Activated naive CD8-positive, alpha-beta T cell treated with anti-CD3 and anti-CD28 coated beads, Interleukin-2, amount 10 ng/mL, durations not matched to agents 7 days and 5 days (primary cell): ENCODE results near the gene XRCC4. TPM values are rescaled to one million over a fixed set of nuclear protein-coding genes. Genes with fewer than 3 reads are reported as not detected.
"Not testable (repeated sequence)": the region's sequence is repeated elsewhere in the genome, so short reads cannot be mapped to it uniquely, and the experiment has no call there.

Experiments
- ATAC-seq: fragments of 150-1000 bp; cut with Tn5 transposase; one replicate; pipeline ENCODE4 v1.10.0; 2021; ENCODE audit warnings: low read depth, moderate library complexity
- POLR2A ChIA-PET: fragments of 350-600 bp; sonication (Branson Sonifier 250); formaldehyde crosslinking; loops from one replicate; lab custom pipeline; 2021; ENCODE audit warnings: antibody characterized with exemption; lab: Charles Lee
- DNase-seq: peaks from one replicate; pipeline ENCODE4 v3.0.0; 2021
- H3K27ac Mint-ChIP-seq: one replicate; pipeline ENCODE4 v1.8.0; 2022; ENCODE audit warnings: mild to moderate bottlenecking, mixed read lengths
- H3K27me3 Mint-ChIP-seq: one replicate; pipeline ENCODE4 v1.8.0; 2022; ENCODE audit warnings: mild to moderate bottlenecking, moderate library complexity, mixed read lengths
- H3K36me3 Mint-ChIP-seq: one replicate; pipeline ENCODE4 v1.8.0; 2021; ENCODE audit warnings: mild to moderate bottlenecking, mixed read lengths
- H3K4me1 Mint-ChIP-seq: one replicate; pipeline ENCODE4 v1.8.0; 2021; ENCODE audit warnings: mixed read lengths
- H3K4me3 Mint-ChIP-seq: one replicate; pipeline ENCODE4 v1.8.0; 2022; ENCODE audit warnings: mild to moderate bottlenecking, moderate library complexity, mixed read lengths
- H3K9me3 Mint-ChIP-seq: one replicate; pipeline ENCODE4 v1.8.0; 2021; ENCODE audit warnings: mixed read lengths
- total RNA-seq, 2 experiments: library from RNA; stranded (reverse); gene quantifications; one replicate each; pipeline ENCODE4 v1.2.3, GENCODE V29; 2021

The XRCC4 gene
- total RNA-seq, 2 experiments from 2014 or later = 9.3 to 10.7 TPM

- H3K9me3 Mint-ChIP-seq = peaks cover 6% of the 10 kb centered on the region
- H3K4me1 Mint-ChIP-seq = peaks cover 10% of the 10 kb centered on the region
- H3K27ac Mint-ChIP-seq = no peak overlapping the region
- no peak for DNase-seq
- no peak overlapping the region for H3K4me3 Mint-ChIP-seq
- ATAC-seq = no peak
- peaks cover 2% of the 10 kb centered on the region for H3K36me3 Mint-ChIP-seq
- POLR2A ChIA-PET = no interaction called here
- H3K27me3 Mint-ChIP-seq = no peaks in the 10 kb centered on the region
Observed at GRCh38 chr5:83342465-83342864, 265.1 kb downstream of the XRCC4 start.

DNA sequence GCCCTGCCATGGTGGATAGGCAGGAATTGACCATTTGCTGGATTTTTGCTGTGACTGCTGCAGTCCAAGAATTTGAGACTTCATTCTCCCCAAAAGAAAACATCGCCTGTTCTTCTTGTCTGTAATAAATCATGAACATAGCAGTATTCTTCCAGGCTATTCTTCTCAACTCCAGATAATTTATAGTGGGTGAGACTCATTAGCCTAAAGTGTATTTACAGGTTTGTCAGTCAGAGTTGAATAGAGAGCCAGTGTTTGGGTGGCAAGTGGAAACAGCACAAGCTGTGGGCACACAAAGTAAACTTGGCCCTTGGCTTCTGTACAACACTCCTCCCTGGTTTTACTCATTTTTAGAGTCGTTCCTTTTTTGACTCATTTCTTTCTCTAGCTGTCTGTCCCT is 266.0 kb downstream of the XRCC4 start:
- Mint-ChIP-seq H3K36me3 (peaks cover 3% of the 10 kb centered on the region), H3K27ac (no peak overlapping the region), H3K4me3 (no peak overlapping the region), H3K9me3 (peaks cover 10% of the 10 kb centered on the region), H3K27me3 (no peaks in the 10 kb centered on the region), H3K4me1 (peaks cover 10% of the 10 kb centered on the region)
- POLR2A ChIA-PET = no interaction called here
- no peak for ATAC-seq
- no peak for DNase-seq

- ATAC-seq = no peak
- H3K9me3 Mint-ChIP-seq = peaks cover 21% of the 10 kb centered on the region
- no peak overlapping the region for H3K27ac Mint-ChIP-seq
Observed at GRCh38 chr5:83345423-83345822, 268.1 kb downstream of the XRCC4 start.

DNA sequence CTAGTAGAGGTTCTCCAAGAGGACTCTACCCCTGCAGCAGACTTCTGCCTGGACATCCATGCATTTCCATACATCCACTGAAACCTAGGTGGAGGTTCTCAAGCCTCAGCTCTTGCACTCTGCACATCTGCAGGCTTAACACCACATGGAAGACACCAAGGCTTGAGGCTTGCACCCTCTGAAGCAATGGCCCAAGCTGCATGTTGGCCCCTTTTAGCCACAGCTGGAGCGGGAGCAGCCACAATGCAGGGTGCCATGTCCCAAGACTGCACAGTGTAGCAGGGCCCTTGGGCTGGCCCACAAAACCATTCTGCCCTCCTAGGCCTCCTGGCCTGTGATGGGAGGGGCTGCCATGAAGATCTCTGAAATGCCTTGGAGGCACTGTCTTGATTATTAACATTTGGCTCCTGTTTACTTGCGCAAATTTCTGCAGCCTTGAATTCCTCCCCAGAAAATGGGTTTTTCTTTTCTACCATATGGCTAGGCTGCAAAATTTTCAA is 271.0 kb downstream of the XRCC4 start:
- Mint-ChIP-seq H3K27me3 (no peaks in the 10 kb centered on the region), H3K4me1 (no peaks in the 10 kb centered on the region), H3K27ac (no peak overlapping the region), H3K36me3 (peaks cover 9% of the 10 kb centered on the region), H3K4me3 (no peak overlapping the region), H3K9me3 (peaks cover 27% of the 10 kb centered on the region)
- DNase-seq = no peak
- no peak for ATAC-seq
- POLR2A ChIA-PET = no interaction called here

More at GRCh38 chr5:83345423-83345822, 268.1 kb downstream of the XRCC4 start:
- Mint-ChIP-seq H3K27me3 (no peaks in the 10 kb centered on the region), H3K4me1 (peaks cover 5% of the 10 kb centered on the region), H3K36me3 (peaks cover 9% of the 10 kb centered on the region), H3K4me3 (no peak overlapping the region)
- POLR2A ChIA-PET = no interaction called here
- DNase-seq = no peak

GRCh38 chr5:83353231-83353630 is 275.9 kb downstream of the XRCC4 start:
- no peaks in the 10 kb centered on the region for H3K4me1 Mint-ChIP-seq
- DNase-seq = no peak
- H3K27me3 Mint-ChIP-seq = no peaks in the 10 kb centered on the region
- no peak for ATAC-seq
- peaks cover 17% of the 10 kb centered on the region for H3K9me3 Mint-ChIP-seq
- peaks cover 6% of the 10 kb centered on the region for H3K36me3 Mint-ChIP-seq
- no peak overlapping the region for H3K27ac Mint-ChIP-seq
- POLR2A ChIA-PET = no interaction called here
- H3K4me3 Mint-ChIP-seq = no peak overlapping the region

GRCh38 chr5:83353774-83354173 is 276.4 kb downstream of the XRCC4 start:
- Mint-ChIP-seq H3K27ac (no peak overlapping the region), H3K4me3 (no peak overlapping the region), H3K27me3 (no peaks in the 10 kb centered on the region), H3K9me3 (peaks cover 17% of the 10 kb centered on the region), H3K4me1 (no peaks in the 10 kb centered on the region), H3K36me3 (peaks cover 4% of the 10 kb centered on the region)
- DNase-seq (no peak), ATAC-seq (no peak)
- POLR2A ChIA-PET = no interaction called here

DNA sequence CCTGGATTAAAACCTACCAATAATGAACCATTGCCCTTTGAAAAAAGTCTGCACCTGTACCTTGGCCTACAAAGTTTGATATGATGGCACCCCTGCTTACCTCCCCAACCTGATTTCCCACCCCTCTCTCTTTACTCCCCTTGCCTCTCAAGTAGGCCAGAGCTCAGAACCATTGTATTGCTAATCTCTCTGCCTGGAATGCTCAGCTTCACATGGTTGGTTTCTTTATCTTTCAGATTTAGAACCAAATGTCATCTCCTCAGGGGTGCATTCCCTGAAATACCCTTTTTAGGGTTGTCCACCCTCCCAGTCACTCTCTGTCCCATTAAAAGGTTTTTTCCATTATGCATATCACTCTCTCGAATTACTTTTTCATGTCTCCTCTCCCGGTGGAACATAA is 277.6 kb downstream of the XRCC4 start:
- Mint-ChIP-seq H3K36me3 (no peaks in the 10 kb centered on the region), H3K27ac (no peak overlapping the region), H3K27me3 (no peaks in the 10 kb centered on the region), H3K4me3 (no peak overlapping the region), H3K9me3 (peaks cover 10% of the 10 kb centered on the region), H3K4me1 (no peaks in the 10 kb centered on the region)
- POLR2A ChIA-PET = no interaction called here
- ATAC-seq = no peak
- no peak for DNase-seq

- H3K4me1 Mint-ChIP-seq, H3K27ac Mint-ChIP-seq, ATAC-seq, H3K36me3 Mint-ChIP-seq, H3K9me3 Mint-ChIP-seq, H3K4me3 Mint-ChIP-seq, POLR2A ChIA-PET, DNase-seq, H3K27me3 Mint-ChIP-seq: not testable (repeated sequence)
Observed at GRCh38 chr5:83355482-83356014, 278.2 kb downstream of the XRCC4 start.

- no peak overlapping the region for H3K27ac Mint-ChIP-seq
- DNase-seq = no peak
- H3K27me3 Mint-ChIP-seq = no peaks in the 10 kb centered on the region
- no peaks in the 10 kb centered on the region for H3K9me3 Mint-ChIP-seq
- POLR2A ChIA-PET = no interaction called here
- H3K4me3 Mint-ChIP-seq = no peak overlapping the region
- ATAC-seq = no peak
- no peaks in the 10 kb centered on the region for H3K4me1 Mint-ChIP-seq
- no peaks in the 10 kb centered on the region for H3K36me3 Mint-ChIP-seq
Observed at GRCh38 chr5:83357621-83358231, 280.4 kb downstream of the XRCC4 start.

GRCh38 chr5:83360573-83360972 is 283.2 kb downstream of the XRCC4 start:
- Mint-ChIP-seq H3K4me3 (no peak overlapping the region), H3K36me3 (no peaks in the 10 kb centered on the region), H3K4me1 (no peaks in the 10 kb centered on the region), H3K27ac (no peak overlapping the region), H3K9me3 (no peaks in the 10 kb centered on the region), H3K27me3 (no peaks in the 10 kb centered on the region)
- POLR2A ChIA-PET = no interaction called here
- ATAC-seq (no peak), DNase-seq (no peak)

DNA sequence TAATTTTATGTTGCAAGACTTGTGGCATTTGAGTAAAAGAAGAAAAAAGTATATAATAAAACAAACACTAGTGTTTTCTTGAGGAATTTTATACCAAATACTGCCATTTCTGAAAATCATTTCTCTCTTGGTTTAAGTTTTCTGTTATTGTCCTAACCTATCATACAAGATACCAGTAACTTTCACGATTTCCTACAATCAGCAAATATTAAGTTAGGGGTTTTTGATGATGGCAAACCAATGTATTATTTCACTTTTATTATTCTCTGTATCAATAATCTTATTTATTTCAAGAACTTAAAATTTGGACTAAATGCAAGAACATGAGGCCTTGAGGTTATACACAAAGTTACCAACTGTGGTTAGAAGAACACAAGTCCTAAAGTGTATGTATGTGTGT is 285.2 kb downstream of the XRCC4 start:
- no peak overlapping the region for H3K4me3 Mint-ChIP-seq
- no peaks in the 10 kb centered on the region for H3K9me3 Mint-ChIP-seq
- no peaks in the 10 kb centered on the region for H3K27me3 Mint-ChIP-seq
- no peak overlapping the region for H3K27ac Mint-ChIP-seq
- no peaks in the 10 kb centered on the region for H3K4me1 Mint-ChIP-seq
- DNase-seq (no peak), ATAC-seq (no peak)
- H3K36me3 Mint-ChIP-seq = no peaks in the 10 kb centered on the region
- POLR2A ChIA-PET = no interaction called here

DNA sequence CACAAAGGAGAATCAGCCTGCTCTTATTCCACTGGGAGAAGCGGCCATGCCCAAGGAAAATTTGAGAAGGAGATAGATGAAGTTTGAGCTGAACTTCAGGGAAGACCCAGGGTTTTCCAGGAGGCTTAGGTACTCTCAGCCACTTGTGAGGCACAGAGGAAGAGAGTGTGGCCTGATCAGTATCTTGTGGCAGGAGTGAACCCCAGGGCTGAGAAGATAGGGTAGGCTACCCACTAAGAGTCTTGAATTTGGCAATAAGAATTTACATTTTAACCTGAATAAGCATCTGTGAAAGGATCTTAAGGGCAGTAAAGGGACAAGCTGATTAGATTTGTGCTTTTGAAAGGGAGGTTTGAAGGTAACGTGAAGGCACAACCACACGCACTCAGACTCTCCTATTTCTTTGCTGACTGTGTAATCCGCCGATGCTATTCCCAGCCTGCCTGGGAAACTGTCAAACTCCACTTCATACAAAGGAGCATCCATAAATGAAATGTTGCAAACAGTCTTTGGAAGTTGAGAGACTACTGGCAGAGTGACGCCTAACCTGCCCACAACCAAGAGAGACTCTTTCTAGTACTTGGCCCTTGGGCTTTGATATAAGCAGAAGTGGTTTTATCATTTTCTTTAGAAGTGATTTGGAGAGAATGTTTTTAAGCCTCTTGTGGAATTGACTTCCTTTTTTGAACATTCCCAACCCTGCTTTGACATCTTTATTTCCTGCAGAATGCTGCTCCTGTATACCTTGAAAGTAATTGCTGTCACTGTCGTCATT is 286.0 kb downstream of the XRCC4 start:
- Mint-ChIP-seq H3K27ac (no peak overlapping the region), H3K4me1 (no peaks in the 10 kb centered on the region), H3K9me3 (no peaks in the 10 kb centered on the region), H3K27me3 (no peaks in the 10 kb centered on the region), H3K4me3 (no peak overlapping the region), H3K36me3 (no peaks in the 10 kb centered on the region)
- ATAC-seq (no peak), DNase-seq (no peak)
- POLR2A ChIA-PET = no interaction called here

DNA sequence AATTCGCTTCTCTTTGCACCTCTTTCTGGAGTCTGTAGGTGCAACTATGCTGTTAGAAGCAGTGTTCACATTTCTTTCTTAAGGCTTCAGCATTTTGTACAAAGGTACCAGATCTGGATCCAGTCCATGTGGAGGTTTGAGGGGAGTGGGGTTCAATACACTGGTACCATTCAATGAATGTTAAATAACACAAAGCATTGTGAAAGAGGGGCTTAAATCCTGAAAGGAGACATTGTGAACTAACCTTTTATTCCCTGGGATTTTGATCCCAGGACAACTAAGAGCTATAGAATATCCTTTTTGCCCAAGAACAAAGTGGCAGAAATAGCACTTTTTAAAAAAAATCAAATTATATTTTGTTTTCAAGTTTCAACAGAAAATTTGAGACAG is 286.5 kb downstream of the XRCC4 start:
- POLR2A ChIA-PET = no interaction called here
- H3K4me3 Mint-ChIP-seq = no peak overlapping the region
- H3K27ac Mint-ChIP-seq = no peak overlapping the region

More for the DNA sequence above, 286.5 kb downstream of the XRCC4 start:
- Mint-ChIP-seq H3K27me3 (no peaks in the 10 kb centered on the region), H3K4me1 (no peaks in the 10 kb centered on the region), H3K36me3 (no peaks in the 10 kb centered on the region), H3K9me3 (no peaks in the 10 kb centered on the region)
- ATAC-seq = no peak
- DNase-seq = no peak
